NOMO-1 (cell line): ENCODE measurements around the gene LRRC3.
"Not testable (repeated sequence)": the region's sequence is repeated elsewhere in the genome, so short reads cannot be mapped to it uniquely, and the experiment has no call there.

ENCODE experiments used
- DNase-seq, 2 experiments: peaks; one replicate each; lab custom pipeline; 2025; ENCODE audit not compliant: unreplicated experiment in 2 of 2; lab: John Stamatoyannopoulos, UW

Gene LRRC3, protein sequence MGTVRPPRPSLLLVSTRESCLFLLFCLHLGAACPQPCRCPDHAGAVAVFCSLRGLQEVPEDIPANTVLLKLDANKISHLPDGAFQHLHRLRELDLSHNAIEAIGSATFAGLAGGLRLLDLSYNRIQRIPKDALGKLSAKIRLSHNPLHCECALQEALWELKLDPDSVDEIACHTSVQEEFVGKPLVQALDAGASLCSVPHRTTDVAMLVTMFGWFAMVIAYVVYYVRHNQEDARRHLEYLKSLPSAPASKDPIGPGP

GRCh38 chr21:44454747-44455523, at the start of gene LRRC3:
LRRC3 (plus strand) TSS chr21:44455510; CDS start chr21:44456645, 1,135 bp downstream.
- peak; percentile 26 to 38 for DNase-seq

DNA sequence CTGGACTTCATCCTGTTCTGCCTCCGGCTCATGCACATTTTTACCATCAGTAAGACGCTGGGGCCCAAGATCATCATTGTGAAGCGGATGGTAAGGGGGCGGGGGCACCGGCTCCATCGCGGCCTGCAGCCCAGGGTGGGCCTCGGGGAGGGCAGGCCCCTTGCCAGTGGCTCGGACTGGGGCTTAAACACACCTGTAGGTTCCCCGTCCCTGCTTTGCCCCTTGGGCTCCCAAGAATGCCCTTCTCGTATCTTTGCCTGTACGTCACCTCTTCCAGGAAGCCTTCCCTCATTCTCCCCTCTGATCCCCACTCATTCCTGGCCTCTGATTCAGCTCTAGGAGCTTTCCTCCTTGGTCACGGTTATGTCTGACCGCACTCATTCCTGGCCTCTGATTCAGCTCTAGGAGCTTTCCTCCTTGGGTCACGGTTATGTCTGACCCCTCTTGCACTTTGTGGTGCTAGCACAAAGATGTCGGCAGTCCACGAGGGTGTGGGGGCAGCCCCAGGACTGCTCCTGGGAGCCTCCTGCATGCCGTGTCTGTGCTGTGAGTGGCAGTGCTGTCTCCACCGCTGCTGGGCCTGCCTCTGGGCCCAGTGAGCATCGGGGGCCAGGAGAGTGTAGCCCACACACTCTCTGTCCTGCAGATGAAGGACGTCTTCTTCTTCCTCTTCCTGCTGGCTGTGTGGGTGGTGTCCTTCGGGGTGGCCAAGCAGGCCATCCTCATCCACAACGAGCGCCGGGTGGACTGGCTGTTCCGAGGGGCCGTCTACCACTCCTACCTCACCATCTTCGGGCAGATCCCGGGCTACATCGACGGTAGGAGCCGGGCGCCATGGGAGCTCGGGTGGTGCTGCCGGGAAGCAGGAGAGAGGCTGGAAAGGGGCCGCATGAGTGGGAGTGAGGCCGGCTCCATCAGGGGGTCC, 49.1 kb upstream of the LRRC3 start:
- DNase-seq = no peak

GRCh38 chr21:44406953-44407352, 48.4 kb upstream of the LRRC3 start:
- DNase-seq = no peak

- DNase-seq = no peak
Observed at GRCh38 chr21:44407493-44407892, 47.8 kb upstream of the LRRC3 start.

GRCh38 chr21:44408226-44408625, 47.1 kb upstream of the LRRC3 start:
- no peak for DNase-seq

- DNase-seq = no peak
Observed at GRCh38 chr21:44413566-44414290, 41.6 kb upstream of the LRRC3 start.

GRCh38 chr21:44414291-44415072, 40.8 kb upstream of the LRRC3 start:
- DNase-seq = no peak

- no peak for DNase-seq
Observed at GRCh38 chr21:44415073-44416025, 40.0 kb upstream of the LRRC3 start.

GRCh38 chr21:44416193-44416592, 39.1 kb upstream of the LRRC3 start:
- DNase-seq = no peak

DNA sequence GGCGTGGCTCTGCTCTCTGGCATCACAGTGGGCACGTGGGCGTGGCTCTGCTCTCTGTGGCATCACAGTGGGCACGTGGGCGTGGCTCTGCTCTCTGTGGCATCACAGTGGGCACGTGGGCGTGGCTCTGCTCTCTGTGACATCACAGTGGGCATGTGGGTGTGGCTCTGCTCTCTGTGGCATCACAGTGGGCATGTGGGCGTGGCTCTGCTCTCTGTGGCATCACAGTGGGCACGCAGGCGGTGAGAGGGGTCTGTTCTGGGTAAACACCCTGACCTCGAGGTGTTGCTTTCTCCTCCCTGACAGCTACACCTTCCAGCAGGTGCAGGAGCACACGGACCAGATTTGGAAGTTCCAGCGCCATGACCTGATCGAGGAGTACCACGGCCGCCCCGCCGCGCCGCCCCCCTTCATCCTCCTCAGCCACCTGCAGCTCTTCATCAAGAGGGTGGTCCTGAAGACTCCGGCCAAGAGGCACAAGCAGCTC, 37.6 kb upstream of the LRRC3 start:
- not testable (repeated sequence) for DNase-seq

- no peak for DNase-seq
Observed at GRCh38 chr21:44418108-44418875, 37.0 kb upstream of the LRRC3 start.

DNA sequence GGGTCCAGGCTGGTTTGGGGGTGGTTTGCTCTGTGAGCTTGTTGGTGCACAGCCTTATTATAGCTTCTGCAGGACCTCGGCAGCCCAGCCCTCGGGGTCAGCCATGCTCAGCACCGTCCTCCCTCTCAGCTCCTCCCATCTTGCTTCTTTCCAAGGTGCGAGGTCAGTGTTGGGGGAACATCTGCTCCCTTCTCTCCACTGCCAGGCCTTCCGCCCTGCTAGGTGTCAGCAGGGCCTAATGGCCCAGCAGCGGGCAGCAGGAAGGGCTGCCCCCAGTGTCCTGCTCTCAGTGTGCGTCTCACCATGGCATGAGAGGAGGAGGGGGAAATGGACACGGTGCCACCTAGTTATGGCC, 36.5 kb upstream of the LRRC3 start:
- DNase-seq = no peak

DNA sequence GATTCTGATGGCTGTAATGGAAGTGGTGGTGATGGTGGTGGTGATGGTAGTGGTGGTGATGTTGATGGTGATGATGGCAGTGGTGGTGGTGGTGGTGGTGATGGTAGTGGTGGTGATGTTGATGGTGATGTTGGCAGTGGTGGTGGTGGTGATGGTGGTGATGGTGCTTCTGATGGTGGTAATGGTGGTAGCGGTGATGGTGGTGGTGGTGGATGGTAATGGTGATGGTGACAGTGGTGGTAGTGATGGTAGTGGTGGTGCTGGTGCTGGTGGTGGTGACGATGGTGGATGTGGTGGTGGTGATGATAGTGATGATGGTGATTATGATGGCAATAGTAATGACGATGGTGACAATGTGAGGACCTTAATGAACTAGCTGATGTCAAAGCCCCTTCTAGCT, 35.6 kb upstream of the LRRC3 start:
- DNase-seq = no peak

DNA sequence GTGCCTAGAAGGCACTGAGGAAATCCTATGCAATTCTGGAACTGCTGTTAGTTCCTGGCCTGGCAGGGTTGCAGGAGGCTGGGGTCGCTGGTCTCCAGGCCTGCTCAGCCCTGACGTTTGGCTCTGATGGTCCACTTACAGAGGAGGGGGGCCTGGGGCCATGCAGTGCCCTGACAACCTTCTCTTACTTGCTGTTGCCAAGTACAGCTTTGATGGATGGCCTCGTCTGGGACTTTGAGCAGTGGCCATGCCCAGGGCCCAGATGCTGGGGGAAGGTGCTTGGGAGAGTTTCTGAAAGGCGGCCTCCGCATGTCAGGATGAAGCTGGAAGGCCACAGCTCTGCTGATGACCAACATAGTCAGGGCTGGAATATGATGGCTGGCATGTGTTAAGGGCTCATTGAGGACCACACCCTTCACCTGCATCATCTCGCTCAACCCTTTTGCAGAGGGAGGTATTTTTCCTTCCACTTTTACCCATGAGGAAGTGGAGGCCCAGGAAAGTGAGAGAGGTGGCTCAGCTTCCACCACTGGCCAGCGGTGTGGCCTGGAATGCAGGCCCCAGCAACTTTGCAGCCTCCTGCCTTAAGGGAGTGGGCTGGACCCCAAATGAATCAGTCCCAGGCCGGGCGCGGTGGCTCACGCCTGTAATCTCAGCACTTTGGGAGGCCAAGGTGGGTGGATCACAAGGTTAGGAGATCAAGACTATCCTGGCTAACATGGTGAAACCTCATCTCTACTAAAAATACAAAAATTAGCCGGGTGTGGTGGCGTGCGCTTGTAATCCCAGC, 34.7 kb upstream of the LRRC3 start:
- DNase-seq = no peak

GRCh38 chr21:44421901-44422840, 33.1 kb upstream of the LRRC3 start:
- DNase-seq = no peak

DNA sequence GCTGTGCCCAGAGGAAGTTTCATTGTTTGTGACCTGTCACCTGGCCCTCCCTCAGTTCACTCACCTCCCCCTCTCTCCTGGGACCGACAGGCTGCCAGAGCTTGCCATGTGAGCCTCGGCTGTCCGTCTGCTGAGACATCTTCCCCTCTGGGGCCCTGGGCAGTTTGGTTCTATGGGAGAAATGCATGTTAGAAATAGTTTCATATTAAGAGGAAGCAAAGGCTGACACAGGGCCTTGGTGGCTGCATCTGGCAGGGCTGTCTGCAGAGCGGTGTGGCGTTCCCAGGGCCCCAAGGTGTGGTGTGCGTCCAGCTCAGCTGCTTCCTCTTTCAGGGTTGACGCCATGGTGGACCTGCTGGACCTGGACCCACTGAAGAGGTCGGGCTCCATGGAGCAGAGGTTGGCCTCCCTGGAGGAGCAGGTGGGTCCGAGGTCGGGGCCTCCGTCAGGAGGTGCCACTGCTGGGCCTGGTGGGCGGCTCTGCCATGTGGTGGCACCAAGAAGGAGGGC, 31.9 kb upstream of the LRRC3 start:
- DNase-seq = no peak
